Caki2 (cell line): ENCODE results near the gene IMPDH1. TPM values are rescaled to one million over a fixed set of nuclear protein-coding genes. Genes with fewer than 3 reads are reported as not detected.

Experiments used
- DNase-seq: peaks from one replicate; pipeline ENCODE4 v3.0.0-alpha.2; 2015; ENCODE audit warnings: low read depth
- in situ Hi-C: cut with HindIII; loops from 2 replicates; pipeline ENCODE4 v1.10.0; 2016; ENCODE audit warnings: low sequenced_read_pairs, low pct_unique_long_range_greater_than_20kb, mixed read lengths
- total RNA-seq: library from RNA; depleted of rRNA; stranded (reverse); fragments of >200 nt; shearing (Covaris generic); gene quantifications from 2 replicates; pipeline ENCODE4 v1.2.3, GENCODE V29; 2014; ENCODE audit warnings: low replicate concordance; rRNA removed

The IMPDH1 gene
- total RNA-seq, 1 experiment from 2014 or later = 65.4 TPM

GRCh38 chr7:128352636-128353035, 57.1 kb downstream of the IMPDH1 start:
- DNase-seq = no peak
- in situ Hi-C loops = no loop called here

GRCh38 chr7:128352153-128352537, 57.6 kb downstream of the IMPDH1 start:
- in situ Hi-C loops = no loop called here

GRCh38 chr7:128351296-128352152, 58.3 kb downstream of the IMPDH1 start:
- in situ Hi-C loops = no loop called here
- DNase-seq = no peak

More at GRCh38 chr7:128352153-128352537, 57.6 kb downstream of the IMPDH1 start:
- DNase-seq = no peak

- no peak for DNase-seq
- in situ Hi-C loops = no loop called here
These were observed 59.0 kb downstream of the IMPDH1 start for GRCh38 chr7:128350708-128351295.

- DNase-seq = no peak
- in situ Hi-C loops = no loop called here
These were observed 60.3 kb downstream of the IMPDH1 start for GRCh38 chr7:128349466-128349825.

GRCh38 chr7:128347647-128348097, 62.1 kb downstream of the IMPDH1 start:
- in situ Hi-C loops = no loop called here

GRCh38 chr7:128344431-128344774, 65.4 kb downstream of the IMPDH1 start:
- in situ Hi-C loops = no loop called here
- DNase-seq = no peak

More at GRCh38 chr7:128347647-128348097, 62.1 kb downstream of the IMPDH1 start:
- no peak for DNase-seq

- in situ Hi-C loops = no loop called here
- peak; percentile 86 for DNase-seq
These were observed 66.0 kb downstream of the IMPDH1 start, which contains the start of gene RBM28 for GRCh38 chr7:128343554-128344430. Gene RBM28 (minus strand): TSS chr7:128343908. CDS start chr7:128343793, 115 bp downstream.

Other genes with a start within 250 kb of the IMPDH1 start
- not detected in 2 replicates for gene LEP, start 168.7 kb downstream of the IMPDH1 start, total RNA-seq
- gene RBM28, start 66.1 kb downstream of the IMPDH1 start, total RNA-seq = 12.9 and 30.0 TPM in 2 replicates
- gene PRRT4, start 48.3 kb downstream of the IMPDH1 start, total RNA-seq = 0.91 TPM in 1 of 2 replicates, not detected in the other
- 8.6 and 14.8 TPM in 2 replicates for gene HILPDA, start 45.9 kb upstream of the IMPDH1 start, total RNA-seq
- gene METTL2B, start 66.8 kb upstream of the IMPDH1 start, total RNA-seq = 17.3 and 22.4 TPM in 2 replicates